GM19395 (cell line): ENCODE measurements around the gene SPINK6.

Source experiments
- ATAC-seq: cut with Tn5 transposase; IDR thresholded peaks from one replicate; pipeline ENCODE4 v1.9.1; 2021; ENCODE audit warnings: mild to moderate bottlenecking, moderate library complexity; ENCODE audit not compliant: unreplicated experiment

SPINK6 gene, protein sequence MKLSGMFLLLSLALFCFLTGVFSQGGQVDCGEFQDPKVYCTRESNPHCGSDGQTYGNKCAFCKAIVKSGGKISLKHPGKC

DNA sequence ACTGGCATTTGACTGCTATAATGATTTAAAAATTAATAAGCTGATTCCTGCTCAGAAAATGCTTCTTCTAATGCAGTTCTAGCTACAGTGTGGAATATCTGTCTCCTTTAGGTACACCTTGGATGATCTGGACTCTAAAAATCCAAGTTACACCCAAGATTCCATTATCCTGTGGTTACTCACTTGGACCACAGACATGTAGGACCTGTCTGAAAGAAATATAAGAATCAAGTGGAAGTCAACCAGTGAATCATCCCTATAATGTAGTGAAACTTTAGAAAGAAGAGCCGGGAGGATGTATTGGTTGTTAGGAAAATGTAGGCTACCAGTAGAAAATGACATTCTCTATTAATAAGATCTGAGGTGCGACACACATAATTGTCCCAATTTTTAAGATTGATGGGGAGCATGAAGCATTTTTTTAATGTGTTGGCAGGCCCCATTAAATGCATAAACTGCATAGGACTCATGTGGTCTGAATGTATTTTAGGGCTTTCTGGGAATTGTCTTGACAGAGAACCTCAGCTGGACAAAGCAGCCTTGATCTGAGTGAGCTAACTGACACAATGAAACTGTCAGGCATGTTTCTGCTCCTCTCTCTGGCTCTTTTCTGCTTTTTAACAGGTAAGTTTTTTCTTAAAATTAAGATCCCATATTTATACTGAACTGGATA lies at the start of gene SPINK6:
Gene SPINK6 (plus strand): TSS at position 512 of the 673 bp plus-strand sequence. CDS start 55 bp downstream, at position 567.
- no peak for ATAC-seq

DNA sequence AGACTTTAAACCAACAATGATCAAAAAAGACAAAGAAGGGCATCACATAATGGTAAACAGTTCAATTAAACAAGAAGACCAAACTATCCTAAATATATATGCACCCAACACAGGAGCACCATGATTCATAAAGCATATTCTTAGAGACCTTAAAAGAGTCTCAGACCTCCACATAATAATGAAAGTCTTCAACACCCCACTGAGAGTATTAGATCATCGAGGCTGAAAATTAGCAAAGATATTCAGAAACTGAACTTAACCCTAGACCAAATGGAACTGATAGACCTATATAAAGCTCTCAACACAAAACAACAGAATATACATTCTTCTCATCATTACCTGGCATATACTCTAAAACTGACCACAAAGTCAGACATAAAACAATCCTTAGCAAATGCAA lies 46.2 kb upstream of the SPINK6 start:
- no peak for ATAC-seq

DNA sequence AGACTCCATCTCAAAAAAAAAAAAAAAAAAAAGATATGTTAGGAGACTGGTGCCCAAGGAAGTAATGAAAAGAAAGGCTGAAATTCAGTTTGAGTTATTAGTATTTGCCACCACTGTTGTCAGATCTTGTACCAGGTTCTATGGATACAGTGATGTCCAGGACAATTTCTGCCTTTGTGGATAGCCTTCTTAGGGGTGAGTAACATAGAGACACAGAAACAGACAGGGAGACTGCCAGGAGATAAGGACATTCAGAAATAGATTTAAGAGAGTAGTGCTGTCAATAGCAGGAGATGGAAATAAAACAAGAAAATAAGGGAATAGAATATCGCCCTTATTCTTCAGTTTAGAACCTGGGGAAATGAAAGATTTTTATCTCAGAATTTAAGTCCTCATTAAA lies 40.8 kb upstream of the SPINK6 start:
- no peak for ATAC-seq

DNA sequence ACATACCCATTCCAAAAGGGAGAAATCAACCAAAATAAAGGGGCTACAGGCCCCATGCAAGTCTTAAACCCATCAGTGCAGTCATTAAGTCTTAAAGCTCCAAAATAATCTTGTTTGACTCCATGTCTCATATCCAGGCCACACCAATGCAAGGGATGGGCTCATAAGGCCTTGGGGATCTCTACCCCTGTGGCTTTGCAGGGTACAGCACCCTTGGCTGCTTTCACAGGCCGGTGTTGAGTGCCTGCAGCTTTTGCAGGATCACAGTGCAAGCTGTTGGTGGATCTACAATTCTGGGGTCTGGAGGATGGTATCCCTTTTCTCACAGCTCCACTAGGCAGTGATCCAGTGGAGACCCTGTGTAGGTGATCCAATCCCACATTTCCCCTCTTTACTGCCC lies 39.5 kb upstream of the SPINK6 start:
- ATAC-seq: no peak

DNA sequence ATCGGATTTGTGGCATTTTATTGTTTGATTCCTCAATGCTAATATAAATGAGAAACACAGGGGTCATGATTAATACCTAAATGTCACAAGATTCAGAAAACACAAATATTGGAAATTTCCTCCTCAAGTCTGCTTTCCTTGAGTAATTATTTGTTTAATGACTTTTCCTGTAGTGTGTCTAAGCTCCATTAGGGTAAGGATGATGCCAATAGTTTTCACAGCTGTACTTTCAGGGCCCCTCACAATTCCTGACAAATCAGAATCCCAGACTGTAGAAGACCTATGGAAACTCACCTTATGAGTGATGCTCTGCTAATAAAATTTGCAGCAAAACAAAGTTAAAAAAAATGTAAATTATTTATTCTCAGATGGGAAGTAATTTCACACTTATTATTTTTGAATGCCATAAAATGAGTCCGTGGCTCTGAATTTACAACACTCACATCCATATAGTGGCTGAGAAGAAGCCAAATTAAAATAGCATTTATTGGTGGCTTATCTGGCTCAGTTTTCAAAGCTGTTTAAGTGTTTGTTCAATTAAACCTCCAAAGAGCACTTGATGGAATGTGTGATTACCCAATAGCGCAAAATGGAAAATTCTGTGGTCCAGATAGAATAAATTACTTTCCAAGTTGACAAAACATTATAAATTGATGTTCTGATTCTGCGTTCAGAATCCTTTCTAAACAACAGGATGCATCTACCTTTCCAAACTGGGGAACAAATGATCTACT lies 36.1 kb upstream of the SPINK6 start:
- ATAC-seq: no peak

DNA sequence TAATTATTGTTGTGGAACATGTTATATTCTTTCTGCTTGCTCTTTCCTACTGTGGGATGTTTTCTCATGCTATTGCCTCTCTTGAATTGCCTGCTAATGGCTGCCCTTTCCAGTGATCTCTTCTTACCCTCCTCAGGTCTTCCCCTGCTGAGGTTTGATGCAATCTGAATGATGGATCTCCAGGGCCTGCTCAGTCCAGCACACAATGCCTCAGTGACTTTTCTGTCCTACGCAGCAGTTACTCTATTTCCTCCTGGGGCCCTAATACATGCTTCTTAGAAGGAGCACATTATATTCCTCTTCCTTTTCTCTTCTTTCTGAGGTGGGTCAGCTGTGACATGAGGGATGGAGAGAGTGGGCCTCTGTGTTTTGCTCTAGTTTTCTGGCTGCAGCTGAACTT lies 34.6 kb upstream of the SPINK6 start, which contains the start of gene SPINK14:
Gene SPINK14 (plus strand): TSS at position 301 of the 400 bp plus-strand sequence. CDS start 1,187 bp downstream, outside the sequence.
- ATAC-seq: no peak

DNA sequence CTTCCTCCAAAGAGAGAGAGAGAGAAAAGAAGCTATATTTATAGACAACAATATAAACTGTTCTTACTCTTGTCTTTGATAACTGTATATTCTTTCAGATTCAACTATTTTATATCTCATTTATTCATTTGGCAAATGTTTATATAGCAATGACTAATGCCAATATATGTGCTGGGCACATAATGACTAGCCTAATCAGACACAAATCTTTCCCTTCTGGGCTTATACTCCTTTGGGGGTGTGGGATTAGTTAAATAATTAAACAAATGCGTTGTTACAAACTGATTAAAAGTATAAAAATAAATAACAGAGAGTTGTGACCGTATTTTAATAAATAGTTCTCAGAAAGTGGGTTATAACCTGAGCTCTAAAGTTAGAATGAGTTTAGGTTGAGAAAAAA lies 30.5 kb upstream of the SPINK6 start:
- ATAC-seq: no peak

DNA sequence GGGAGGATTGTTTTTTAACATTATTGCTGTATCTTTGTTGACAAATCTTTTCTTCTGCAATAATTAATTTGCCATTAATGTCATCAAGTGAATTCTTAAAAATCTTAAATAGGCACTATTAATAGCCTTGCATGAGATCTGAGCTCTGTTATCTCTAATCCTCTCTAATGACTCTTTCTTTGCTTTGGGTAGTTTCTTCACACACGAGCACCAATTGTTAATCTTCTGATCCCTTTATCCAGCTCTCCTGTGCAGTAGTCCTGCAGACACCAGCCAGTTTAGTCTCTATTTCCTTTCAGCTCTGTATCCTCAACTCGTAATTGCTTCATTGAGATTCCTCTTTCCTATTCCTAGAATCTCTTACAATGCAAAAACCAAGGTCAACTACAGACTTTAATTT lies 26.4 kb upstream of the SPINK6 start:
- ATAC-seq: no peak

DNA sequence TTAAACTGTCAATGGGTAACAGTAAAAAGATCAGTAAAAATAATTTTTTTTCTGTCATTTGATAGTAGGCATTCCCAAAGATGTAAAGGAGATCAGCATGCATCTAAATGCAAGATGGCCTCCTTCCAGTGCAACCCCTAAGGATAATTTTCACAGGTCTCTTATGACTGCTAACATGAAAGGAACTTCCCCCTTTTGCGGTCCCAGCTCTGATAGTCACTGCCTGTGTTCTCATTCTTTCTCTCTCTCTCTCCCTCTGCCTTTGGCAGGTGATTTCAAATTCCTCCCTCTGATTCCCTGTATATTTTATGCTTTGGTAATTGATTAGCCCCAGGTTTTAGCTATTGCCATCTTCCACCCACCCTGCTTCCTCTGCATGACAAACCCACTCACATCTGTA lies 25.6 kb upstream of the SPINK6 start:
- no peak for ATAC-seq

DNA sequence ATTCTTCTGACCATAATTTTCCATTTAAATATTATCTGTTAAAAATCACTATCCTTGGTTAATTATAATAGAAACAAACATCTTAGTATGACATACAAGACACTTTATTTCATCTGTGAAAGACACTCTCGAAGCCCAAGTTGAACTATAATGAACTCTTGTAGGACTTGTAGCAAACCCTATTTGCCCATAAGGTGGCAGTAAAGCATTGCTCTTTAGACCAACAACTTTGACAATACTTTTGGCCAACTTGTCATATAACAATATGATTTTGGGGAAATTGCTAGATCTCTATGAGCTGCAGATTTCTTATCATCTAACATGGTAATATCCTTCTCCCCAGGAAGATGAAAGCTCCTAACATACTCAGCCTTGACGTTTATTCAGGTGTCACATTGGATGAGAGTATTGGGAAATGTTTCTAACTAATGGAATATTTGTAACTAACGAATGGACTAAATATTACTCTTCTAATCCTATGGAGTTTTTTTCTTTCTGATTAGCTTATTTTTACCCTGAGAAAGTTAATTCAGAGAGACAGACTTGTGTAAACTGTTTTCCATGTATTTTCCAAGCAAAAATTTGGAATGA lies 23.5 kb upstream of the SPINK6 start:
- peak; percentile 89 for ATAC-seq

DNA sequence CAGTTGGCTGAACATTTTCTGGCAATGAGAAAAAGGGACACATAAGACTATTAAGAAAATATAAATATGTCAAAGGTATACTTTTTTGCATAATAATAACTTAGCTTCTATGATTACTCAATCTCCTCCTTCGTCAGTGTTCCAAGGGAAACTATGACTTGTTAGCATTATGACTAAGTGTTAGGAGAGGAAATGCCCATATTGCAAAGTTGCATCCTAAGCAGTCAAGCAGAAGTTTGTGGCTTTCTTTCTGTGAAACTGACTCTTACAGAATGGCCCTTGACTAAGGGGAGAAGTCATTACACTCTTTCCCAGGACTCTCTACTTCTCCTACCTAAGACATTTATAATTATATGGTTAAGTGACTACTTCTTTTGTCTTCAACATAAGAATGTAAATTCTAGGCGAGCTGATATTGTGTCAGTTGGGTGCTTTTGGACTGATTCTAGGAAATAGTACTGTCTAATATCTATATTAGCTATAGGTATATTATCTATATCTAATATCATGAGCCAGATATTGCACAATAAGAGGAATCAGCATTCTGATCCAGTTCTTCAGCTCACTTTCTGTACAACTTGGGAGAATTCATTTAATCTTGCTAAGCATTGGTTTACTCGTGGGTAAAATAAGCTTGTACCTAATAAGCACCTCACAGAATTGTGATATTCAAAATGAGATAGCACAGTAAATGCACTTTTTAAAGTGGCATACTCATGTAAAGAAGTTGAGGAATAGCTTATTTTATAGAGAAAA lies 16.4 kb upstream of the SPINK6 start:
- peak; percentile 81 for ATAC-seq

DNA sequence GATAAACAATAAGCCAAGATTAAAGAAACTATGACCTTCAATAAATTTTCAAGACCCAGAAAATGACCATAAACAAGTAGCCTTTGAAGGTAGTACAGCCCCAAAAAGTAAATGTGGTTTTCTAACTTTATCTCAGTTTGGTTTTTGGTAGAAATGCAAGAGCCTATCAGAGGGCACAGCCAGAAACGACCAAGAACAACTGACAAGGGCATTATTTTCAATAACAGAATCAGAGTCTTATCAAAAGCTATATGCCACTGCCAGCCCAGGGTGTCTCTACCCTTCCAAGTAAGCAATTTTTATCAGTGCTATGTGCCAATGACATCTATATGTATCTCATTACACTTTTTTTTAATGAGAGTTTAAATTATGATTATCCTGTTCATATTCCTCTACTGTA lies 11.8 kb upstream of the SPINK6 start:
- no peak for ATAC-seq

DNA sequence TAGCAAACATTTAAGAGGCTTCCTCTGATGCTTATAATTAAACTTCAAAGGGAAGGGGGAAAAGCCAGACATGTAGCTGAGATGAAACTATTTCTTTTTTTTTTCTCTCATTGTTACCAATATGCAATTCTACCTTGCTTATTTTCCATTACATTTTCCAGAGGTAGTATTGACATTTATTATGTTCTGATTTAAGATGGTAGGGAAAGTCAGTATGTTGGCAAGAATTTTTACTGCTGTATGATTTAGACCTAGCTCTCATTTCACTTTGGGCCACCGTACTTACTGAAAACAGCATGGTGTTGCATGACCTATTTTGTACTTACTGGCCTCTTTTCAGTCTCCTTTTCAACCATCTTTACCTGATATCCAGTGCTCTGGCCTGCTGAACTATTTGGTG lies 9.6 kb upstream of the SPINK6 start:
- ATAC-seq: no peak

DNA sequence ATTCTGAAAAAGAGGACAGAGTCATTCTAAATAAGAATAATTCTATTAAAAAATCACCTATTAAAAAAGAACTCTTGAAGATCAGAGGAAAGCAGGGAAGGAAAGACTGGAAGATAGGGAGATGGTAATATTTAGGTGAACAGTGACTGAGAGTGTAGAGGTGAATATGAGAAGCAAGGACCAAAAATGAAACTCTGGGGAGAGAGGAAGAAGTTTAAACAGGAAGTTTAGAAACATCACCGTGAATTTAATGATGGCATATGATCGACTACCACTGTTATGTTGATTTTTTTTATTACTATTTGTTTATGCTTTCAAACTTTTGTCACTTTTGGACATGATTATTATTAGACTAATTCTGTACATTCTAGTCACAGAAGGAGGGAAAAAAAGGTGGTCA lies 1.7 kb upstream of the SPINK6 start:
- no peak for ATAC-seq

DNA sequence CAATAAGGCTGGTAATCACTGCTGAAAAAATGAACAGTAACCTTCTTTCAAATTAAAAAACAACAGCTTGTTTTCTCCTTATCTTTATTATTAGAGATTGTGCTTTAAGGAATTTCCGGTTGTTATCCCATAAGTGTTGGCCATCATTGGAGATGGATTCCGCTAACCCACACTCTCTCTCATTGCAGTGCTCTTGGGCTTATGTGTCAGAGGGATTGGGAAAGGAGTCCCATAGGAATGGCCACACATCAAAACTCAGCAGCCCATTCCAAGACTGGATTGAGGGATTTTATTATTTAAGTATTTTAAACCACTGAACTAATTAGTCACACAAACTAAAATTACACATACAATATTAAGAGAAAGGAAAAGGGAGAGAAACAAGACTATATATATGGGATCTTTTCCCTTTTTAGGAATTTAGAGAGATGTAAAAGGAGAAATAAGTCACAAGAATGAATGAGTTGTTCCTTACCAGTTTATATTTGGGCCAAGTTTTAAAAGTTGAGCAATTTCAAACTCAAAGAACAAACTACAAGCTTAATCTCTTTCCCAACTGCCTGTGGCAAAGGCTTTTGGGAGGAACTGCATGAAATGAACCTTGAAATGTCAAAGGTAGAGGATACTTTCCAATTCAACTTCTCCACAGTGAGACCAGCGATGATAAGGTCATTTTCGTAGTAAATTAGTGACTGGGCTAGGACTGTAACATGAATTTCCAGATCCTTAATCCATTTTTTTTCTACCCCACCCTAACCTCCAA lies 2.4 kb downstream of the SPINK6 start:
- ATAC-seq: no peak

DNA sequence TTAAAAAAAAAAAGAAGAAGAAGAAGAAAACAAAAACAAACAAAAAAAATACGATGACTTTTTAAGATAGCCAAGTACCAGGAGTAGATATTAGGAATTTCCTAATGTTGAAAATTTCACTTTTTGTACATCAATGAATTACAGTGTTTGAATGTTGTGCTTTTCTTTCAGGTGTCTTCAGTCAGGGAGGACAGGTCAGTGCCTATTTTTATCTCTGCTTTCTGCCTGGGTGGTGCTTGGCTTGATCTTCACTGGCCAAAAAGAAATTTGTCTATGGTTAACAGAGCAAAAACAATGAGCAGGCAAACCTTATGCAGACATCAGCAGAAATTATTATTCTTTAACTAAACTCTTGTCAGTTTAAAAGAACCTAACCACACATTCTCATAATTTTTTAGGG lies 3.0 kb downstream of the SPINK6 start:
- ATAC-seq: no peak

DNA sequence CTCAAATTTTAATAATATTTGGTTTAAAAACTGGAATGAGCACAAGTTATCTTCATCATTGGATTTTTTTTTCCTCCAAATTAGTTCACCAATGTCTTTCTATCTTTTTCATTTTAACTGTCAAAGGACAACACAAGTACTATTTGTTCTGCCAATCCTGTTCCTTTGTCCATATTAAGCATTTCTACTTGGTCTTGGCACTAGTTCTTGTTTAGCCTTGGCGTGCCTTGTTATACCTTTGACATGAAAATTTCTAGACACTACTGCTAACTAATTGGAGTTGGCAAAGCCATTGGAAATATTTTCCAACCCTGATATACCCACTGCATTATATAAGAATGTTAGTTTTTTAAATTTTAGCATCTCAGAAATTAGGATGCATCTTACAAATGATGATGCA lies 3.8 kb downstream of the SPINK6 start:
- ATAC-seq: no peak

DNA sequence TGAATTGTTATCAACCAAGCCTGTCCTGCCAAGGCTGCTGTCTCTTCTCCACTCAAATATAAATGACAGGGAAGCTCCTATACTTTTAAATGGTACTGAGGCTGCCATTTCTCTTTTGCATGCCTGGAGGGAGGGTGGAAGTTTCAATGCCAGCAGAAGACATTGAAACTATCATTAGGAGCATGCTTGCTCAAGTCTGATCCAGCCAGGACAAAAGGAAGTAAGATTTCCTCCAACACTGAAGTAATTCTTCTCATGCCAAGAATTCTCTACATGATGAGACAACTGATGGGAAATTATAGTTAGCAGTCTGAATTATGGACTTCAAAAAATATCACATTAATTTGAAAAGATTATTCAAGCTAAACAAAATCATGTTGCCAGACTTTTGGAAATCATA lies 5.4 kb downstream of the SPINK6 start:
- no peak for ATAC-seq

DNA sequence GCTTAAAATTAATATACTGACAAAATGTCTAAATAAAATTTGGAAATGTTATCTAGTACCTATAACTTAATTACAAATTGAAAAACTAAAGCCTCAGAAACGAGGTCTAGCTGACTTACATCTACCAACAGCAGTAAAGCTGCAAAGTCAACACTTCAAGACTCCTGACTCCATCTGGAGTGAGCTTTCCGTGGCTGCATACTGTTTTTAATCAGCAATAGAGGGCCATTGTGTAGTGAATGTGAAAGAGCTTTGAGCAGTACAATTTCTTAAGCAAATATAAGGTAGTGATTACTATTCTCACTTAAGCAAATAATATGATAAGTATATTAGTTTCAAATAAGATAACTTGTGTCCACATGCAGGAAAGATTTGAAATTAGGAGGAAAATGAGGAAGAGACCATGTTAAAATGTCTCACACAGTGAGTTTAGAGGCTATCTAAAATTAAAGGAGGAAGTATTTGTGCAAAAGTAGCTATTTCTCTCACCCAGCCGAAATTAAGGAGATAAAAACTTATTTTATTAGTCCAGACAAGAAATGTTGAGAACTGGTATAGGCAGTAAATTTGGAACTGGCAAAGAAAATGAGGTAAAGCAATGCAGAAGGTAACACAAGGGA lies 6.4 kb downstream of the SPINK6 start:
- no peak for ATAC-seq

DNA sequence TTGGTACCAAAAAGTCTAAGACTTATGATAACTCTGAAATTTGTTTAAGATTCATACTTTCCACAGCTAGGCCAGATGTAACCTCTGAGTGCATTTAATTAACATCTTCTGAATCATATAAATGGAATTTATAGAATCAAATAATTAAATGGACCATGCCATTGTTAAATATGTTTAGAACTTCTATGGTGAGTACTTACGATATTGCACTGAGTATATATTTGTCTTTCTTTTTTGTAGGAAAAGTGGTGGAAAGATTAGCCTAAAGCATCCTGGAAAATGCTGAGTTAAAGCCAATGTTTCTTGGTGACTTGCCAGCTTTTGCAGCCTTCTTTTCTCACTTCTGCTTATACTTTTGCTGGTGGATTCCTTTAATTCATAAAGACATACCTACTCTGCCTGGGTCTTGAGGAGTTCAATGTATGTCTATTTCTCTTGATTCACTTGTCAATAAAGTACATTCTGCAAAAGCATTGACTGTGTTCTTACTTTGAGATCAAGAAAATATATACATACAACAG lies 11.9 kb downstream of the SPINK6 start:
- no peak for ATAC-seq
